ENCODE data around the gene NUP210L. TPM values are rescaled to one million over a fixed set of nuclear protein-coding genes. Genes with fewer than 3 reads are reported as not detected.
"Not testable (repeated sequence)": the region's sequence is repeated elsewhere in the genome, so short reads cannot be mapped to it uniquely, and the experiment has no call there.

NUP210L gene
- total RNA-seq, 4 donors from 2014 or later = 0.23 TPM; not detected in 3

DNA sequence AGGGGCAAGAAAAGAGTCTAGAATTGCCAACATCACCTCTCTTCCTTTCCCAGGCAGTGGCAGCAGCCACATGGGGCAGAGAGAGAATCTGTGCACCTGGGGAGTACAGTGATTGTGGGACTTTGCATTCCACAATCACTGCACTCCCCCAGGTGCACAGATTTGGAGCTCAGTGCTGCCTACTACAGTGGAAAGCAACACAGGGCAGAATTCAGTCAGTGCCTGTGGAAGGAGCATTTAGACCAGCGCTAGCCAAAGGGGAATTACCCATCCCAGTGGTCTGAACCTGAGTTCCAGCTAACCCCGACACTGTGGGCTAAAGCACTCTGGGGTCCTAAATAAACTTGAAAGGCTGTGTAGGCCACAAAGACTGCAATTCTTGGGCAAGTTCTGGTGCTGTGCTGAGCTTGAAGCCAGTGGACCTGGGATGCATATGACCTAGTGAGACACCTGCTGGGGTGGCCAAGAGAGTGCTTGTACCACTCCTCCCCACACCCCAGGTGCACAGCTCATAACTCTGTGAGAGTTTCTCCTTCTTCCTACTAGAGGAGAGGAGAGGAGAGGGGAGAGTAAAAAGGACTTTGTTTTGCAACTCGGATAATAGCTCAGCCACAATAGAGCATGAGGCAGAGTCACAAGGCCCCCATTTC lies 50.3 kb downstream of the NUP210L start:
- 74 to 88% methylated on average over 3 of the region's 3 CpGs for WGBS, 2 donors
- intact Hi-C loops (cut with DNase I; ENCODE audit: low total_unique reads) = no loop called here
- DNase-seq (ENCODE audit: low spot score in 2 of 2) = peak in 1 of 2 donors; percentile 68
- no peak overlapping the region for H3K4me3 ChIP-seq (ENCODE audit: low read depth, poor library complexity, severe bottlenecking)
- TF ChIP-seq POLR2A (IDR thresholded peaks at IDR 0.05) = no peak
- TF ChIP-seq, protein P1, sequence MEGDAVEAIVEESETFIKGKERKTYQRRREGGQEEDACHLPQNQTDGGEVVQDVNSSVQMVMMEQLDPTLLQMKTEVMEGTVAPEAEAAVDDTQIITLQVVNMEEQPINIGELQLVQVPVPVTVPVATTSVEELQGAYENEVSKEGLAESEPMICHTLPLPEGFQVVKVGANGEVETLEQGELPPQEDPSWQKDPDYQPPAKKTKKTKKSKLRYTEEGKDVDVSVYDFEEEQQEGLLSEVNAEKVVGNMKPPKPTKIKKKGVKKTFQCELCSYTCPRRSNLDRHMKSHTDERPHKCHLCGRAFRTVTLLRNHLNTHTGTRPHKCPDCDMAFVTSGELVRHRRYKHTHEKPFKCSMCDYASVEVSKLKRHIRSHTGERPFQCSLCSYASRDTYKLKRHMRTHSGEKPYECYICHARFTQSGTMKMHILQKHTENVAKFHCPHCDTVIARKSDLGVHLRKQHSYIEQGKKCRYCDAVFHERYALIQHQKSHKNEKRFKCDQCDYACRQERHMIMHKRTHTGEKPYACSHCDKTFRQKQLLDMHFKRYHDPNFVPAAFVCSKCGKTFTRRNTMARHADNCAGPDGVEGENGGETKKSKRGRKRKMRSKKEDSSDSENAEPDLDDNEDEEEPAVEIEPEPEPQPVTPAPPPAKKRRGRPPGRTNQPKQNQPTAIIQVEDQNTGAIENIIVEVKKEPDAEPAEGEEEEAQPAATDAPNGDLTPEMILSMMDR (IDR thresholded peaks at IDR 0.05) = no peak

DNA sequence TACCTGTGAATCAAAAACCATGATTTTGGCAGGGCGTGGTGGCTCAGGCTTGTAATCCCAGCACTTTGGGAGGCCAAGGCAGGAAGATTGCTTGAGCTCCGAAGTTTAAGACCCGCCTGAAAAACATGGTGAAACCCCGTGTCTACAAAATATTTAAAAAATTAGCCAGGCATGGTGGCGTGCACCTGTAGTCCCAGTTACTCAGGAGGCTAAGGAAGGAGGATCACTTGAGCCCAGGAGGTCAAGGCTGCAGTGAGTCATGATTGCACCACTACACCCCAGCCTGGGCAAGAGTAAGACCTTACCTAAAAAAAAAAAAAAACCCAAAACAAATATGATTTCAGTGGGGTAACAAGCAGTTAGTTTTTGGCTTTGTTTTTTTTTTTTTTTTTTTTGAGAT lies 54.7 kb downstream of the NUP210L start:
- H3K4me3 ChIP-seq (ENCODE audit: low read depth, poor library complexity, severe bottlenecking); intact Hi-C loops (cut with DNase I; ENCODE audit: low total_unique reads); DNase-seq (ENCODE audit: low spot score in 2 of 2): not testable (repeated sequence)
- 91 to 92% methylated on average over 5 of the region's 5 CpGs for WGBS, 2 donors

- DNase-seq (ENCODE audit: low spot score in 2 of 2) = peak in 1 of 2 donors; percentile 43
- TF ChIP-seq POLR2A (IDR thresholded peaks at IDR 0.05) = no peak
- TF ChIP-seq, protein P1 (IDR thresholded peaks at IDR 0.05) = no peak
- intact Hi-C loops (cut with DNase I; ENCODE audit: low total_unique reads) = no loop called here
- H3K4me3 ChIP-seq (ENCODE audit: low read depth, poor library complexity, severe bottlenecking) = no peak overlapping the region
- WGBS, 2 donors = 57 to 67% methylated on average over 2 of the region's 2 CpGs
Observed at GRCh38 chr1:154097873-154098272, 57.0 kb downstream of the NUP210L start.

- H3K4me3 ChIP-seq (ENCODE audit: low read depth, poor library complexity, severe bottlenecking) = no peak overlapping the region
- DNase-seq (ENCODE audit: low spot score in 2 of 2) = no peak
- WGBS, 2 donors = 68 to 86% methylated on average over 2 of the region's 2 CpGs
- intact Hi-C loops (cut with DNase I; ENCODE audit: low total_unique reads) = no loop called here
- TF ChIP-seq POLR2A (IDR thresholded peaks at IDR 0.05) = no peak
- TF ChIP-seq, protein P1 (IDR thresholded peaks at IDR 0.05) = no peak
Observed at GRCh38 chr1:154095456-154096060, 59.3 kb downstream of the NUP210L start.

DNA sequence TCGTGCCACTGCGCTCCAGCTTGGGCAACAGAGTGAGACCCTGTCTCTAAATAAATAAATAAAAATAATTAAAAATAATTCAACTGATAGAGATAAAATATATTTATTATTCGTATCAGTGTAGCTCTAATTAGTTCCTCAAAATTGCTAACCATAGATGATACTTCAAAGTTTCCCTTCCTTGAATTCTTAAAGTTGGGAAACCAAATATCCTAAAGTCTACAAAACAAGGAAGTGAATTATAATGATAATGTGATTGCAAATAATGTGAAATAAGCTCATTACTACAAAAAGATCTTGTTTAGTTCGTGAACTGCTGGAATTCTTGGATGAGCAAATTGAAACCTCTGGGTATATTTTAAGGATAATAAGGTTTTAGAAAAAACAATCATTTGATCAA lies 60.5 kb downstream of the NUP210L start:
- intact Hi-C loops (cut with DNase I; ENCODE audit: low total_unique reads) = no loop called here
- H3K4me3 ChIP-seq (ENCODE audit: low read depth, poor library complexity, severe bottlenecking) = no peak overlapping the region
- 83 to 94% methylated on average over 4 of the region's 4 CpGs for WGBS, 2 donors
- no peak for DNase-seq (ENCODE audit: low spot score in 2 of 2)
- TF ChIP-seq, protein P1 (IDR thresholded peaks at IDR 0.05) = no peak
- no peak for TF ChIP-seq POLR2A (IDR thresholded peaks at IDR 0.05)

- intact Hi-C loops (cut with DNase I; ENCODE audit: low total_unique reads) = no loop called here
- peak in 1 of 2 donors; percentile 26 for DNase-seq (ENCODE audit: low spot score in 2 of 2)
- TF ChIP-seq, protein P1 (IDR thresholded peaks at IDR 0.05) = no peak
- no peak for TF ChIP-seq POLR2A (IDR thresholded peaks at IDR 0.05)
- 79 to 94% methylated on average over 3 of the region's 3 CpGs for WGBS, 2 donors
- no peak overlapping the region for H3K4me3 ChIP-seq (ENCODE audit: low read depth, poor library complexity, severe bottlenecking)
Observed at GRCh38 chr1:154093699-154094098, 61.2 kb downstream of the NUP210L start.

All from lower leg skin (tissue), 4 donors.